ENCODE data around the gene AURKB.

AURKB gene

GRCh38 chr17:8155231-8155995, 55.0 kb downstream of the AURKB start:
- Histone ChIP-seq H3K27ac (ENCODE audit: low read depth, low read length) (peak overlapping the region; percentile 98), H3K27me3 (ENCODE audit: control insufficient read depth in 1 of 2, insufficient read depth in 2 of 2, low read length in 2 of 2) (no peaks in the 10 kb centered on the region), H3K9ac (ENCODE audit: low read depth in 1 of 2, low read length in 2 of 2) (peak overlapping the region; percentile 100), H3K9me3 (ENCODE audit: control insufficient read depth in 1 of 2, low read length in 2 of 2) (no peaks in the 10 kb centered on the region), H3K4me3 (ENCODE audit: low read depth in 1 of 2, low read length in 2 of 2) (peak overlapping the region; percentile 81 to 96), H3K4me1 (ENCODE audit: control insufficient read depth in 1 of 2, insufficient read depth in 2 of 2, low read length in 2 of 2) (peaks cover 48 to 54% of the 10 kb centered on the region in 2 donors), H3K36me3 (ENCODE audit: control insufficient read depth in 1 of 2, insufficient read depth in 2 of 2, low read length in 2 of 2) (peaks cover 8 to 9% of the 10 kb centered on the region in 2 donors)
